Spinal cord (tissue), 10 donors: ENCODE measurements around the gene ZNF600. TPM values are rescaled to one million over a fixed set of nuclear protein-coding genes. Genes with fewer than 3 reads are reported as not detected.
"Not testable (repeated sequence)": the region's sequence is repeated elsewhere in the genome, so short reads cannot be mapped to it uniquely, and the experiment has no call there.

Experiments
- DNase-seq, 6 donors: peaks; one replicate each; pipeline versions ENCODE4 v3.0.0 to v3.0.0-alpha.2; 2013 to 2015; ENCODE audit warnings: low spot score in 6 of 6, low read depth in 4 of 6
- H3K27ac ChIP-seq: one replicate; pipeline ENCODE4 v1.5.1; 2013; ENCODE audit warnings: low read depth, low read length, control low read depth
- H3K27me3 ChIP-seq: one replicate; pipeline ENCODE4 v1.6.1; 2013; ENCODE audit warnings: low read length; ENCODE audit not compliant: control insufficient read depth, insufficient read depth
- H3K36me3 ChIP-seq: one replicate; pipeline ENCODE4 v1.6.1; 2013; ENCODE audit warnings: low read length; ENCODE audit not compliant: control insufficient read depth, insufficient read depth
- H3K4me1 ChIP-seq: one replicate; pipeline ENCODE4 v1.6.1; 2013; ENCODE audit warnings: low read length; ENCODE audit not compliant: control insufficient read depth, insufficient read depth
- H3K4me3 ChIP-seq: one replicate; pipeline ENCODE4 v1.5.1; 2013; ENCODE audit warnings: low read depth, low read length, control low read depth
- H3K9me3 ChIP-seq: one replicate; pipeline ENCODE4 v1.6.1; 2013; ENCODE audit warnings: low read length; ENCODE audit not compliant: control insufficient read depth, insufficient read depth
- WGBS: methylation state at CpG from one replicate; pipeline ENCODE4 v1.1.5; 2013; ENCODE audit warnings: missing lambda C conversion rate; ENCODE audit not compliant: insufficient coverage; 5-methylcytosine and 5-hydroxymethylcytosine counted together
- polyA plus RNA-seq, 2 donors: library from polyadenylated mRNA; unstranded; fragments of 120-200 nt; gene quantifications; one replicate each; pipeline ENCODE4 v1.2.1, GENCODE V29; 2013; ENCODE audit not compliant: insufficient read length in 2 of 2
- total RNA-seq, 2 donors: library from RNA; depleted of rRNA in 1 of 2; stranded (reverse); fragments of 120-200 nt in 1 of 2; fragments of >200 nt in 1 of 2; gene quantifications; one replicate each; pipeline versions ENCODE4 v1.2.3 to v1.2.4, GENCODE V29; 2013 to 2014
- donor health status: healthy.

Gene ZNF600
- total and polyA plus RNA-seq, 4 donors = 0.92 to 5.7 (median 2.2) TPM

DNA sequence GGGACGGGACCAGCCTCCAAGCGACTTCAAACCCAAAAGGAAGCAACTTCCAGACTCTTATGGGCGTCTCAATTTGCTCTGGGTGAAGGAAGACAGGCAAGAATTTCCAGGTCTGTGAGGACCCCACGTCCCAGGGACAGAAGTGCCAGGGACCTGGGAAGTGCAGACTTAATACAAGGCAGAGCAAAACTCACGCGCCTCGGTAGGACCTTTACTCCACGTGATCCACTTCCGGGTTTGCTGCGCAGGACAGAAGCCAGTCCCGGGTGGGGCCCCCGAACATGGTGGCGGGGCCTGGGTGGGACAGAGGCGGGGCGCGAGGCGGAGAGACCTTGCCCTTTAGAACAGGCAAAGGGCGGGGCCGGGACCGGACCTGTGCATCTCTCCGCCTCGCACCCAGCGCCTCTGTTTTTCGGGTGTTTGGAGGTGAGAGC lies 61.0 kb downstream of the ZNF600 start:
- Histone ChIP-seq H3K4me3 (no peak overlapping the region), H3K36me3 (peaks cover 36% of the 10 kb centered on the region), H3K27ac (no peak overlapping the region), H3K9me3 (no peaks in the 10 kb centered on the region), H3K4me1 (no peaks in the 10 kb centered on the region), H3K27me3 (no peaks in the 10 kb centered on the region)
- WGBS = 90% methylated on average over 24 of the region's 24 CpGs
- no peak for DNase-seq

- no peak for DNase-seq
- H3K4me1 ChIP-seq = no peaks in the 10 kb centered on the region
- H3K27ac ChIP-seq = no peak overlapping the region
- H3K4me3 ChIP-seq = no peak overlapping the region
- peaks cover 42% of the 10 kb centered on the region for H3K36me3 ChIP-seq
- H3K9me3 ChIP-seq = no peaks in the 10 kb centered on the region
- H3K27me3 ChIP-seq = no peaks in the 10 kb centered on the region
- 90% methylated on average over 23 of the region's 23 CpGs for WGBS
These were observed 61.7 kb downstream of the ZNF600 start for GRCh38 chr19:52724701-52725514.

- not testable (repeated sequence) for H3K27ac ChIP-seq, H3K4me3 ChIP-seq, H3K4me1 ChIP-seq, H3K27me3 ChIP-seq, H3K9me3 ChIP-seq, DNase-seq
- 63% methylated on average over 6 of the region's 9 CpGs for WGBS
- peaks cover 42% of the 10 kb centered on the region for H3K36me3 ChIP-seq
These were observed 62.5 kb downstream of the ZNF600 start for GRCh38 chr19:52723907-52724598.

DNA sequence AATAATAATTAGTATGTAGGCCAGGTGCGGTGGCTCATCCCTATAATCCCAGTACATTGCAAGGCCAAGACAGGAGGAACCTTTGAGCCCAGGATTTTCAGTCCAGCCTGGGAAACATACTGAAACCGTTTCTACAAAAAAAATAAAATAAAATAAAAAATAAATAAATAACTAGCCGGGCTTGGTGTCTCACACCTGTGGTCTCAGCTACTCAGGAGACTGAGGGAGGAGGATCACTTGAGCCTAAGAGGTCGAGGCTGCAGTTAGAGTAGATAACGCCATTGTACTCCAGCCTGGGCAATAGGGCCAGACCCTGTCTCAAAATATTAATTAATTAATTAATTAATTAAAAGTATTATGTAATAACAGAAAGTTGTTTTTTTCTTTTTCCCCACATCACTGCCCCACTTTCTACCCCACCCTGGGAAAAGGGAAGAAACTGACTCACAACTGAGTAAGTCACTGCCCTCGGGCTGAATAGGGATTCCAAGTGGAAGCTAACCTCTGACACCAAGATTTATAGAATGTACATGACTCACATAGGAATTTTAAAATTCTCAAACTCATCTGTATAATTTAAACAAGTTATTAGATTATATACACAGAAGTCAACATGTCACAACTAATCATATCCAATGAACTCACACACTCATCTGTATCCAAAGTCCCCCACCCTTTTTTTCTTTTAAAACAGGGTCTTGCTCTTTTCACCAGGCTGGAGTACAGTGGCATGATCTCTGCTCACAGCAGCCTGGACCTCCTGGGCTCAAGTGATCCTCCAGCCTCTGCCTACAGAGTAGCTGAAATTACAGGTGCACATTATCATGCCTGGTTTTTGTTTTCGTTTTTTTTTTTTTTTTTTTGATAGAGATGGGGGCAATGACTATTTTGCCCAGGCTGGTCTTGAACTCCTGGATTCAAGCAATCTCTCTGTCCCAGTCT lies 64.3 kb downstream of the ZNF600 start:
- no peaks in the 10 kb centered on the region for H3K27me3 ChIP-seq
- no peak overlapping the region for H3K27ac ChIP-seq
- peaks cover 40% of the 10 kb centered on the region for H3K36me3 ChIP-seq
- no CpG with 5 or more reads among the region's 7 CpGs for WGBS
- no peak overlapping the region for H3K4me3 ChIP-seq
- DNase-seq = no peak
- H3K4me1 ChIP-seq = no peaks in the 10 kb centered on the region
- no peaks in the 10 kb centered on the region for H3K9me3 ChIP-seq

DNA sequence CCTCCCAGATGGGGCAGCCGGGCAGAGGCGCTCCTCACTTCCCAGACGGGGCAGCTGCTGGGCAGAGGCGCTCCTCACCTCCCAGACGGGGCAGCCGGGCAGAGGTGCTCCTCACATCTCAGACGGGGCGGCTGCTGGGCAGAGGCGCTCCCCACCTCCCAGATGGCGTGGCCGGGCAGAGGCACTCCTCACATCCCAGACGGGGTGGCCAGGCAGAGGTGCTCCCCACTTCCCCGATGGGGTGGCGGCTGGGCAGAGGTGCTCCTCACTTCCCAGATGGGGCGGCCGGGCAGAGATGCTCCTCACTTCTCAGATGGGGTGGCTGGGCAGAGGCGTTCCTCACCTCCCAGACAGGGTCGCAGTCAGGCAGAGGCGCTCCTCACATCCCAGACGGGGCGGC lies 66.0 kb downstream of the ZNF600 start:
- not testable (repeated sequence) for H3K27me3 ChIP-seq, H3K27ac ChIP-seq, H3K9me3 ChIP-seq, H3K4me1 ChIP-seq, H3K4me3 ChIP-seq, DNase-seq
- 99% methylated on average over 21 of the region's 21 CpGs for WGBS
- peaks cover 31% of the 10 kb centered on the region for H3K36me3 ChIP-seq

DNA sequence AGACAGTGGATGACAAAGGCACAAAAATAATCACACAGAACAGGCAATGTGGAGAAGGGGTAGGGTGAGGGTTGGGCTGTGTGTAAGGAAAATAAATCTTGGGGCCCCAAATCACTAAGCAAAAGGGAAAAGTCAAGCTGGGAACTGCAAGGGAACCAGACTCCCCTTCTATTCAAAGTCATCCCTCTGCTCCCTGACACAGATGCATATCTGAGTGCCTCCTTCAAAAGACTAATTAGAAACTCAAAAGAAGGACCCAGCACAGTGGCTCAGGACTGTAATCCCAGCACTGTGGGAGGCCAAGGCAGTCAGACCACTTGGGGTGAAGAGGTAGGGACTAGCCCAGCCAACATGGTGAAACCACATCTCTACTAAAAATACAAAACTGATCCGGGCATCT lies 70.1 kb downstream of the ZNF600 start:
- no peak overlapping the region for H3K4me3 ChIP-seq
- no peaks in the 10 kb centered on the region for H3K4me1 ChIP-seq
- no peak overlapping the region for H3K27ac ChIP-seq
- no peaks in the 10 kb centered on the region for H3K9me3 ChIP-seq
- peaks cover 40% of the 10 kb centered on the region for H3K36me3 ChIP-seq
- 33% methylated on average over 1 of the region's 1 CpG for WGBS
- DNase-seq = no peak
- H3K27me3 ChIP-seq = no peaks in the 10 kb centered on the region

- H3K27ac ChIP-seq, DNase-seq, H3K27me3 ChIP-seq, H3K4me3 ChIP-seq, H3K9me3 ChIP-seq, H3K4me1 ChIP-seq: not testable (repeated sequence)
- H3K36me3 ChIP-seq = peaks cover 37% of the 10 kb centered on the region
- WGBS = 0% methylated on average over 1 of the region's 4 CpGs
These were observed 70.7 kb downstream of the ZNF600 start for GRCh38 chr19:52715902-52716301.

GRCh38 chr19:52715330-52715729 lies 71.3 kb downstream of the ZNF600 start:
- not testable (repeated sequence) for H3K27me3 ChIP-seq, H3K4me3 ChIP-seq, H3K9me3 ChIP-seq, H3K27ac ChIP-seq, H3K4me1 ChIP-seq, DNase-seq
- 100% methylated on average over 1 of the region's 5 CpGs for WGBS
- H3K36me3 ChIP-seq = peaks cover 35% of the 10 kb centered on the region
